GM12891 (cell line): ENCODE results near the gene SEMA5A.

ENCODE experiments used
- POLR2A ChIP-seq: IDR thresholded peaks from 2 replicates; pipeline ENCODE4 v1.6.1; 2011; ENCODE audit warnings: low read depth, low read length, control low read depth
- POLR2AphosphoS5 ChIP-seq: IDR thresholded peaks from 2 replicates; pipeline ENCODE4 v1.6.1; 2011; ENCODE audit warnings: low read depth, low read length, control low read depth
- SPI1 ChIP-seq: IDR thresholded peaks from 2 replicates; pipeline ENCODE4 v1.6.1; 2011; ENCODE audit warnings: low read depth, low read length, control low read depth
- TAF1 ChIP-seq: IDR thresholded peaks from 2 replicates; pipeline ENCODE4 v1.6.1; 2011; ENCODE audit warnings: low read depth, low read length, control low read depth

DNA sequence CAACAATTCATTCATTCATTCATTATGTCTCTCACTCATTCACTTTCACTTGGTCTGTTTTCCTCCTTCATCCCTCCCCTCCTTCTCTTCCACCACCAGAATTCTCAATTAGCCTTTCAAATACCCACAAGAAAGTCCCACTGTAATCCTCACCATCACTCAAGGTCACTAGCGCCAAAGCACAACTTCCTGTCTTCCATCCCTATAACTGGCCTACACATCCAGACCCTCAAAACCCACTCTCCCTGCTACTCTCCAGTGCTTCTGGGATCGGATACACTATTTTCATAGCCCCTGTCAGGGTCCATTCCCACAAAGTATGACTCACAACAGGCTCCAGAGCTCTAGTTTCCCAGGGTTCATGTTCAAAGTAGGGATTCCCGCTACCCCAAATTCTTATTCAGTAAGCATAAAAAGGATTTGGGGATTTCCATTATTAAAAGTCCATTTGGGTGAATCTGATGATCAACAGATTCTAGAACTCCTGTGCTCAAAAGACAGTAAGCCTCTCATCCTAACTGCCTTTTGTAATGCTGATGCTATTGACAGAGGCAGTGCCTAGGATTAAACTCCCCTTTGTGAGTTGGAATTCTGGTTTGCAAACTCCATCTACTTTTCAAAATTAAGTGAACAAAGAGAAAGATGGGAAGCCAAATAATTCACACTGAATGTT lies 250.9 kb downstream of the SEMA5A start:
- TF ChIP-seq SPI1 (no peak), POLR2A (no peak), POLR2AphosphoS5 (no peak), TAF1 (no peak)
